ENCODE measurements around the gene CCDC188. TPM values are rescaled to one million over a fixed set of nuclear protein-coding genes. Genes with fewer than 3 reads are reported as not detected.

CCDC188 gene
- polyA plus RNA-seq, 1 donor from 2014 or later, result not detected

DNA sequence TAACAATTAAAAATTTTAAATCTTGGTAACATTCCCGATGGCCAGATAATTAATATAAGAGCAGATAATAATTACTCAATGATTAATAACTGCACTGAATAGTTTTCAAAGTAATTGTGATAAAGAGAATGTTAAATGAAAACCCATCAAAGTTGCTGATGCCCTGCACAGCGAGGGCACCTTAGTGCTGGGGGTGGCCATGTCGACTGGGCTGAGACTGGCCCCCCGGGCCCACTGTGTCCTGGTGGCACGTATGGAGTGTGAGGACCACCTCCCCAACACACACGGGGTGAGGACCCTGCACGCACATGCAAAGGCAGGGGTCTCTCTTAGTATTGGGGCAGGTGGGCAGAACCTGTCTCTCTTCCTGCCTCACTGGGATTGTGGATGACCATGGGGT, 15.1 kb upstream of the CCDC188 start:
- Histone ChIP-seq H3F3A (ENCODE audit: insufficient read depth, low read length, poor library complexity, severe bottlenecking) (no peaks in the 10 kb centered on the region), H3K36me3 (ENCODE audit: insufficient read depth, low read length) (no peaks in the 10 kb centered on the region), H3K79me2 (replicated peaks; ENCODE audit: insufficient read depth, low read length) (no peaks in the 10 kb centered on the region), H3K9ac (ENCODE audit: low read length) (no peak overlapping the region), H3K9me2 (ENCODE audit: insufficient read depth, low read length) (no peaks in the 10 kb centered on the region), H3K4me2 (ENCODE audit: low read length) (no peak overlapping the region), H3K27ac (ENCODE audit: low read length) (no peak overlapping the region), H3K27me3 (ENCODE audit: insufficient read depth, low read depth, low read length) (no peaks in the 10 kb centered on the region), H2AFZ (ENCODE audit: low read depth, low read length) (no peak overlapping the region), H3K9me3 (ENCODE audit: low read length) (no peaks in the 10 kb centered on the region), H3K4me3 (ENCODE audit: low read length) (no peak overlapping the region), H4K20me1 (ENCODE audit: insufficient read depth) (no peaks in the 10 kb centered on the region)
- TF ChIP-seq POLR2AphosphoS5 (IDR thresholded peaks at IDR 0.05) (no peak), TAF1 (IDR thresholded peaks at IDR 0.05; ENCODE audit: low read depth) (no peak), RAD21 (conservative IDR thresholded peaks at IDR 0.05) (no peak), REST (IDR thresholded peaks at IDR 0.05; ENCODE audit: borderline replicate concordance) (no peak), EP300 (conservative IDR thresholded peaks at IDR 0.05; ENCODE audit: poor library complexity, severe bottlenecking) (no peak), MXI1 (conservative IDR thresholded peaks at IDR 0.05; ENCODE audit: poor library complexity, severe bottlenecking) (no peak), EZH2 (IDR thresholded peaks at IDR 0.05; ENCODE audit: borderline replicate concordance, insufficient read depth, low read length, poor library complexity, severe bottlenecking) (no peak), SMC3 (conservative IDR thresholded peaks at IDR 0.05; ENCODE audit: poor library complexity) (no peak)
- TF ChIP-seq, protein P1, sequence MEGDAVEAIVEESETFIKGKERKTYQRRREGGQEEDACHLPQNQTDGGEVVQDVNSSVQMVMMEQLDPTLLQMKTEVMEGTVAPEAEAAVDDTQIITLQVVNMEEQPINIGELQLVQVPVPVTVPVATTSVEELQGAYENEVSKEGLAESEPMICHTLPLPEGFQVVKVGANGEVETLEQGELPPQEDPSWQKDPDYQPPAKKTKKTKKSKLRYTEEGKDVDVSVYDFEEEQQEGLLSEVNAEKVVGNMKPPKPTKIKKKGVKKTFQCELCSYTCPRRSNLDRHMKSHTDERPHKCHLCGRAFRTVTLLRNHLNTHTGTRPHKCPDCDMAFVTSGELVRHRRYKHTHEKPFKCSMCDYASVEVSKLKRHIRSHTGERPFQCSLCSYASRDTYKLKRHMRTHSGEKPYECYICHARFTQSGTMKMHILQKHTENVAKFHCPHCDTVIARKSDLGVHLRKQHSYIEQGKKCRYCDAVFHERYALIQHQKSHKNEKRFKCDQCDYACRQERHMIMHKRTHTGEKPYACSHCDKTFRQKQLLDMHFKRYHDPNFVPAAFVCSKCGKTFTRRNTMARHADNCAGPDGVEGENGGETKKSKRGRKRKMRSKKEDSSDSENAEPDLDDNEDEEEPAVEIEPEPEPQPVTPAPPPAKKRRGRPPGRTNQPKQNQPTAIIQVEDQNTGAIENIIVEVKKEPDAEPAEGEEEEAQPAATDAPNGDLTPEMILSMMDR (IDR thresholded peaks at IDR 0.05; ENCODE audit: poor library complexity, severe bottlenecking), result no peak

DNA sequence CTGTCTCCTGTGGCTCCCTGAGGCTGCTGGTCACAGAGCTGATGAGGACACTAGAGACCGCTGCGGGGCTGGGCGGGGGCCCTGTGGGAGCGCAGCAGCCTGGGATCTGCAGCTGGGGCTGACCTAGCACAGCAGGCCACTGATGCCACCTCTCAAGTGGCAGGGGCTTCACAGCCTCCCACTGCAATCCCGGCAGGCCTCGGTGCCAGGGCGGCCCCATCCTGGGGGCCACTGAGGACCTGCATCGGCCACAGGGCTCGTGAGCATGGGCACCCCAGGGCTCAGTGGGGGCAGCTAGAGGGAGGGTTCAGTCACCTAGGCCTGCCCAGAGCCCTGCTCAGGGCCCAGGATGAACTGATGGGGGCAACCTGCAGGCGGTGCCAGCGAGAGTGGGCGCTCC, 14.6 kb upstream of the CCDC188 start:
- TF ChIP-seq MXI1 (conservative IDR thresholded peaks at IDR 0.05; ENCODE audit: poor library complexity, severe bottlenecking) (no peak), TAF1 (IDR thresholded peaks at IDR 0.05; ENCODE audit: low read depth) (no peak), RAD21 (conservative IDR thresholded peaks at IDR 0.05) (no peak), EP300 (conservative IDR thresholded peaks at IDR 0.05; ENCODE audit: poor library complexity, severe bottlenecking) (no peak), EZH2 (IDR thresholded peaks at IDR 0.05; ENCODE audit: borderline replicate concordance, insufficient read depth, low read length, poor library complexity, severe bottlenecking) (no peak), SMC3 (conservative IDR thresholded peaks at IDR 0.05; ENCODE audit: poor library complexity) (no peak), POLR2AphosphoS5 (IDR thresholded peaks at IDR 0.05) (no peak), REST (IDR thresholded peaks at IDR 0.05; ENCODE audit: borderline replicate concordance) (no peak)
- TF ChIP-seq, protein P1 (IDR thresholded peaks at IDR 0.05; ENCODE audit: poor library complexity, severe bottlenecking), result no peak
- no peaks in the 10 kb centered on the region for H3K79me2 ChIP-seq (replicated peaks; ENCODE audit: insufficient read depth, low read length)
- H3K27ac ChIP-seq (ENCODE audit: low read length), result no peak overlapping the region
- H3K4me2 ChIP-seq (ENCODE audit: low read length), result no peak overlapping the region
- H2AFZ ChIP-seq (ENCODE audit: low read depth, low read length), result no peak overlapping the region
- no peaks in the 10 kb centered on the region for H3K9me2 ChIP-seq (ENCODE audit: insufficient read depth, low read length)
- H3K9ac ChIP-seq (ENCODE audit: low read length), result no peak overlapping the region
- H3K27me3 ChIP-seq (ENCODE audit: insufficient read depth, low read depth, low read length), result no peaks in the 10 kb centered on the region
- no peaks in the 10 kb centered on the region for H4K20me1 ChIP-seq (ENCODE audit: insufficient read depth)
- no peaks in the 10 kb centered on the region for H3F3A ChIP-seq (ENCODE audit: insufficient read depth, low read length, poor library complexity, severe bottlenecking)
- no peaks in the 10 kb centered on the region for H3K9me3 ChIP-seq (ENCODE audit: low read length)
- H3K36me3 ChIP-seq (ENCODE audit: insufficient read depth, low read length), result no peaks in the 10 kb centered on the region
- no peak overlapping the region for H3K4me3 ChIP-seq (ENCODE audit: low read length)

Data from neural cell (in vitro differentiated cells).